ENCODE measurements around the gene KCNIP1.

Gene KCNIP1

GRCh38 chr5:170731052-170731451 lies 227.2 kb downstream of the KCNIP1 start:
- CTCF ChIA-PET, result no interaction called here
- POLR2A ChIA-PET, result no interaction called here
- no peak for TF ChIP-seq CTCF (IDR thresholded peaks at IDR 0.05; ENCODE audit: control extremely low read depth, extremely low read depth, low read depth, missing control alignments)
- DNase-seq (ENCODE audit: extremely low spot score), result no peak

- no peak for TF ChIP-seq CTCF (IDR thresholded peaks at IDR 0.05; ENCODE audit: control extremely low read depth, extremely low read depth, low read depth, missing control alignments)
- CTCF ChIA-PET, result no interaction called here
- DNase-seq (ENCODE audit: extremely low spot score), result no peak
- POLR2A ChIA-PET, result no interaction called here
These were observed 228.9 kb downstream of the KCNIP1 start for GRCh38 chr5:170732685-170733084.

- ChIA-PET CTCF (no interaction called here), POLR2A (no interaction called here)
- DNase-seq (ENCODE audit: extremely low spot score), result no peak
- TF ChIP-seq CTCF (IDR thresholded peaks at IDR 0.05; ENCODE audit: control extremely low read depth, extremely low read depth, low read depth, missing control alignments), result no peak
These were observed 233.1 kb downstream of the KCNIP1 start for GRCh38 chr5:170736966-170737365.

- CTCF ChIA-PET, result no interaction called here
- POLR2A ChIA-PET, result no interaction called here
- DNase-seq (ENCODE audit: extremely low spot score), result no peak
- no peak for TF ChIP-seq CTCF (IDR thresholded peaks at IDR 0.05; ENCODE audit: control extremely low read depth, extremely low read depth, low read depth, missing control alignments)
These were observed 233.8 kb downstream of the KCNIP1 start for GRCh38 chr5:170737591-170737990.

- DNase-seq (ENCODE audit: extremely low spot score), result no peak
- POLR2A ChIA-PET, result no interaction called here
- no peak for TF ChIP-seq CTCF (IDR thresholded peaks at IDR 0.05; ENCODE audit: control extremely low read depth, extremely low read depth, low read depth, missing control alignments)
- CTCF ChIA-PET, result no interaction called here
These were observed 235.0 kb downstream of the KCNIP1 start for GRCh38 chr5:170738840-170739239.

GRCh38 chr5:170739446-170739845 lies 235.6 kb downstream of the KCNIP1 start:
- POLR2A ChIA-PET, result no interaction called here
- DNase-seq (ENCODE audit: extremely low spot score), result no peak
- no peak for TF ChIP-seq CTCF (IDR thresholded peaks at IDR 0.05; ENCODE audit: control extremely low read depth, extremely low read depth, low read depth, missing control alignments)
- CTCF ChIA-PET, result interaction anchor here (1.3 kb wide), 1 partner anchor 27 kb away, joined by 3 read pairs; no protein-coding TSS in a partner anchor

Data from GM10248 (cell line).